ENCODE measurements around the gene SLC10A7. TPM values are rescaled to one million over a fixed set of nuclear protein-coding genes. Genes with fewer than 3 reads are reported as not detected.

SLC10A7 gene
- total and polyA plus RNA-seq, 2 of the 8 experiments (the other 6 are each of a cell fraction or from before 2014, with no cell fraction given), result 2.5 to 2.9 TPM

DNA sequence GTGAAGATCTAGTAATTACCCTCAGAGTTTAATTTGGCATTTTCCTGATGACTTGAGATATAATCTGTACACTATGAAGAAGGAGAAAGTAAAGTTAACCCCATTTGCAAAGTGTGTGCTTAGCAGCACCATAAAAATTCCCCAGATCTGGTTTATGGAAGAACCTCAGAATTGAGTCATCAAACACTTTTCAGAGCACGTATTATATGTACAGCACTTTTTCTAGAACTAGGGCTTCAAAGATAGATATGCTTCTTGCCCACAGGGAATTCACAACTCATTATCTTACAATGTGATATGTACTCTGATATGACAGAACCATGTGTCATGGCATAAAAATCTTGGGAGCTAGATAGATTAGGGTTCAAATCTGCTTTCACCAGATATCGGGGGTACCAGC lies 150.9 kb downstream of the SLC10A7 start:
- DNase-seq (ENCODE audit: low read depth in 1 of 2, low spot score in 2 of 2) (no peak), FAIRE-seq (no peak)
- Histone ChIP-seq H4K20me1 (replicated peaks in 1 of 2; ENCODE audit: control insufficient read depth in 1 of 2, insufficient read depth in 2 of 2, low read length in 2 of 2) (no peaks in the 10 kb centered on the region), H3K27me3 (replicated peaks in 1 of 4; ENCODE audit: control insufficient read depth in 3 of 4, extremely low read depth in 1 of 4, insufficient read depth in 3 of 4, low read length in 3 of 4) (no peaks in the 10 kb centered on the region), H3K18ac (ENCODE audit: extremely low read depth, low read length) (no peak overlapping the region), H4K91ac (replicated peaks; ENCODE audit: insufficient read length, low read length) (no peak overlapping the region), H3K9me3 (ENCODE audit: insufficient read depth in 2 of 2, low read depth in 1 of 2, low read length in 1 of 2) (peaks cover 1 to 2% of the 10 kb centered on the region in 2 experiments; a peak in 1 of 4 replicates), H2AFZ (ENCODE audit: low read length) (no peak overlapping the region), H2BK15ac (ENCODE audit: low read length) (no peak overlapping the region), H4K8ac (ENCODE audit: extremely low read depth, insufficient read depth, low read length) (no peak overlapping the region), H3K14ac (ENCODE audit: insufficient read length) (no peak overlapping the region), H3K9ac (replicated peaks in 1 of 4; ENCODE audit: extremely low read depth in 1 of 4, low read depth in 3 of 4, low read length in 3 of 4) (no peak overlapping the region), H3K4me2 (ENCODE audit: insufficient read depth in 1 of 2, low read depth in 2 of 2, low read length in 2 of 2) (no peak overlapping the region), H3K4ac (replicated peaks; ENCODE audit: insufficient read length, low read depth, low read length) (no peak overlapping the region), H3K4me1 (replicated peaks in 1 of 4; ENCODE audit: control insufficient read depth in 3 of 4, insufficient read depth in 4 of 4, low read length in 3 of 4) (no peaks in the 10 kb centered on the region), H3K56ac (replicated peaks; ENCODE audit: insufficient read length, low read depth, low read length) (no peak overlapping the region), H2AK5ac (ENCODE audit: low read depth, low read length) (no peak overlapping the region), H2BK120ac (replicated peaks; ENCODE audit: low read depth, low read length) (no peak overlapping the region), H3K23me2 (ENCODE audit: low read depth, low read length) (no peaks in the 10 kb centered on the region), H3K27ac (ENCODE audit: low read depth, low read length) (no peak overlapping the region), H2BK5ac (ENCODE audit: low read depth, low read length) (no peak overlapping the region), H3K36me3 (ENCODE audit: control insufficient read depth in 2 of 4, insufficient read depth in 4 of 4, low read length in 3 of 4) (no peaks in the 10 kb centered on the region), H3K23ac (ENCODE audit: insufficient read length) (no peak overlapping the region), H3K79me2 (ENCODE audit: control insufficient read depth in 1 of 2, insufficient read depth in 2 of 2, low read length in 2 of 2) (no peaks in the 10 kb centered on the region), H3K4me3 (ENCODE audit: extremely low read depth in 1 of 4, insufficient read depth in 2 of 4, low read depth in 3 of 4, low read length in 4 of 4) (no peak overlapping the region), H3K79me1 (ENCODE audit: low read depth, low read length) (no peaks in the 10 kb centered on the region), H2BK12ac (ENCODE audit: low read depth, low read length) (no peak overlapping the region), H4K5ac (ENCODE audit: insufficient read length, low read depth, low read length) (no peak overlapping the region), H2BK20ac (ENCODE audit: low read length) (no peak overlapping the region)
- CTCF ChIA-PET (ENCODE audit: partially characterized antibody), result no interaction called here
- POLR2A ChIA-PET (ENCODE audit: partially characterized antibody), result no interaction called here
- TF ChIP-seq, protein P1, sequence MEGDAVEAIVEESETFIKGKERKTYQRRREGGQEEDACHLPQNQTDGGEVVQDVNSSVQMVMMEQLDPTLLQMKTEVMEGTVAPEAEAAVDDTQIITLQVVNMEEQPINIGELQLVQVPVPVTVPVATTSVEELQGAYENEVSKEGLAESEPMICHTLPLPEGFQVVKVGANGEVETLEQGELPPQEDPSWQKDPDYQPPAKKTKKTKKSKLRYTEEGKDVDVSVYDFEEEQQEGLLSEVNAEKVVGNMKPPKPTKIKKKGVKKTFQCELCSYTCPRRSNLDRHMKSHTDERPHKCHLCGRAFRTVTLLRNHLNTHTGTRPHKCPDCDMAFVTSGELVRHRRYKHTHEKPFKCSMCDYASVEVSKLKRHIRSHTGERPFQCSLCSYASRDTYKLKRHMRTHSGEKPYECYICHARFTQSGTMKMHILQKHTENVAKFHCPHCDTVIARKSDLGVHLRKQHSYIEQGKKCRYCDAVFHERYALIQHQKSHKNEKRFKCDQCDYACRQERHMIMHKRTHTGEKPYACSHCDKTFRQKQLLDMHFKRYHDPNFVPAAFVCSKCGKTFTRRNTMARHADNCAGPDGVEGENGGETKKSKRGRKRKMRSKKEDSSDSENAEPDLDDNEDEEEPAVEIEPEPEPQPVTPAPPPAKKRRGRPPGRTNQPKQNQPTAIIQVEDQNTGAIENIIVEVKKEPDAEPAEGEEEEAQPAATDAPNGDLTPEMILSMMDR (IDR thresholded peaks at IDR 0.05; ENCODE audit: control extremely low read depth in 1 of 3, insufficient read depth in 1 of 3, low read depth in 1 of 3, low read length in 3 of 3), result no peak
- TF ChIP-seq POLR2AphosphoS5 (IDR thresholded peaks at IDR 0.05; ENCODE audit: low read depth, low read length) (no peak), TCF12 (IDR thresholded peaks at IDR 0.05; ENCODE audit: low read depth, low read length) (no peak)
- 94% methylated on average over 2 of the region's 2 CpGs; no CpG with 5 or more reads in 1 of the 2 experiments for WGBS, 2 experiments (ENCODE audit: extremely low coverage in 1 of 2, insufficient coverage in 1 of 2, insufficient read length in 1 of 2, insufficient replicate concordance in 2 of 2, low coverage in 1 of 2, low lambda C conversion rate in 2 of 2, missing lambda C conversion rate in 1 of 2)
